Measurements from ENCODE around the gene PTPRJ. TPM values are rescaled to one million over a fixed set of nuclear protein-coding genes. Genes with fewer than 3 reads are reported as not detected.

Gene PTPRJ
- total RNA-seq, 1 experiment from 2014 or later = 10.5 TPM

DNA sequence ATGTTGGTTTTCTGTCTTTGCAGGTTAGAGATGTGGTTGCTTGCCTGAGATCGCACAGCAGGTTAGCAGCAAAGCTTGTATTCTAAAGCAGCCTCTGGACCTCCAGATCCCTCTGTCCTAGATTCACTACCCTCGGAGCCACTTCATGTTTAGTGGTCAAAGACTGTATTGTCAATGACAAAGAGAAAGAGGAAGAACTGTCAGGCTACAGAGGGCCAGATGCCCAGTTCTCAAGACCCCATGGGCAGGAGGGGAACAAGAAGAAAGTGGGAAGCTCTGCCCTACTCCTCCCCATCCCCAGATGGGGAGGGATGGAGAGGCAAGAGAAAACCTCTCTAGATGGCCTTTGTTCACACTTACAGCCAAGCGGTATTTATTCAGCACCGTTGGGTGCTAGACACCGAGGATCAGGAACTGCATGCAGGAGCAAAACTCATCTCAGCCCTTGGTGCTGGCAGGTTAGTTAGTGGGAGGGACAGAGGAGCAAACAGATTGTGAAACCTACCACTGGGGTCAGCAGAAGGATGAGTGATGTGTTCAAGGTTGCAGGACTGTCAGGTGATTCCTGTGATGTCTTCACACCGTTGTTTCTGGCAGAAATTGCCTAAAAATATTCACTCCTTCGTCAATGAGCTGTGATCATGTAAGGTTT, 38.3 kb upstream of the PTPRJ start:
- no peaks in the 10 kb centered on the region for H3K9me3 ChIP-seq (ENCODE audit: low read length)
- TF ChIP-seq EZH2 (IDR thresholded peaks at IDR 0.05; ENCODE audit: low read length, unreplicated experiment) (no peak), CTCF (conservative IDR thresholded peaks at IDR 0.05; ENCODE audit: low read depth, low read length) (no peak), EZH2phosphoT487 (IDR thresholded peaks at IDR 0.05; ENCODE audit: borderline replicate concordance, low read length) (no peak)
- ATAC-seq (no peak), DNase-seq (no peak)
- H3K4me3 ChIP-seq (ENCODE audit: low read length) = no peak overlapping the region
- no peaks in the 10 kb centered on the region for H3K79me2 ChIP-seq (ENCODE audit: low read length)
- POLR2A ChIA-PET (ENCODE audit: unreplicated experiment) = no interaction called here
- no peak overlapping the region for H2AFZ ChIP-seq (ENCODE audit: low read length)
- intact Hi-C loops (cut with micrococcal nuclease) = no loop called here
- H3K4me1 ChIP-seq (ENCODE audit: insufficient read depth, low read length) = peaks cover 34% of the 10 kb centered on the region
- no peaks in the 10 kb centered on the region for H4K20me1 ChIP-seq (ENCODE audit: low read length)
- H3F3A ChIP-seq (ENCODE audit: low read length, unreplicated experiment) = no peaks in the 10 kb centered on the region
- H3K9me2 ChIP-seq (replicated peaks; ENCODE audit: low read length) = no peaks in the 10 kb centered on the region
- no TSS peak for BruUV-seq (replicated peaks)
- CTCF ChIA-PET = no interaction called here
- no peak overlapping the region for H3K27ac ChIP-seq (ENCODE audit: low read length)
- H3K4me2 ChIP-seq (ENCODE audit: low read length) = no peak overlapping the region
- no peak overlapping the region for H3K9ac ChIP-seq (ENCODE audit: low read length)
- H3K27me3 ChIP-seq (ENCODE audit: low read length) = no peaks in the 10 kb centered on the region
- H3K36me3 ChIP-seq (ENCODE audit: low read depth, low read length) = no peaks in the 10 kb centered on the region

DNA sequence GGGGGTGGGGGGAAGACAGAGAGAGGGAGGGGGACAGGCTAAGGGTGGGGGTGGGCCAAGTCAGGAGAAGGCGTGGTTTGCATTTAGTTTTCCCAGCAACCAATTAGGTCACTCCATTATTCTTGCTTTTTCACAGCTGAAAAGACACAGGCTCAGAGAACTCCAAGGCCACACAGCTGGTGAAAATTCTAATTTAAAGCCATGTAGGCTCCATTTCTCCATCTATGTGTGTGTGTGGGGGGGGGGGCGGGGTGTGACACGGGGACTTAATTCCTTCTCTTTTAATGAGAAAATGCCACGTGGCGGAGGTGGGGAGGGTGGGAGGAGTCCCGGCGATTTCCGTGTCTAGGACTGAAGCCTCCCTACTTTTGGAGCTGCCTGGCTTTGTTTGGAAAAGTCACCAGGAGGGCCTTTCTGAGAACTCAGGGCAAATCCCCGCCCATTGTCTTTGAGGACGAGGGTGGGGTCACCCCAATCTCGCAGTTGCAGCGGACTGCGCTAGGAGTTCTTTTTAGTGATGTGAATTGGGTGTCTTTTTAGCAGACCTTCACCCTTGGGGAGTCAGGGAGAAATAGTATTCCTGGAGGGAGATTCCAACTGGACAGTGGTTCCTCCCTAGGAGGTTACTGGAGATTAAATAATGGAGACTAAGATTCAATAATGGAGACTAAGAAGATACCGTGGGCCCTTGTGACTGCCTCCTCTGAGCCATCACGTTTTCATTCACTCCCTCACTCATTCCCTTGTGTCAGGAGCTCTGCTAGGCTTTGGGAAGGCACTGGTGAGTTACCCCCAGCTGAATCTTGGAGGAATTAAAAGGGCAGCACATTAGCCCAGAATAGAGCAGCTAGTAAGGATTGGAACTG, 36.4 kb upstream of the PTPRJ start:
- no peaks in the 10 kb centered on the region for H4K20me1 ChIP-seq (ENCODE audit: low read length)
- no peak for ATAC-seq
- no TSS peak for BruUV-seq (replicated peaks)
- no peak overlapping the region for H3K9ac ChIP-seq (ENCODE audit: low read length)
- no peak overlapping the region for H3K4me3 ChIP-seq (ENCODE audit: low read length)
- no peaks in the 10 kb centered on the region for H3K9me3 ChIP-seq (ENCODE audit: low read length)
- CTCF ChIA-PET = interaction anchor here (0.7 kb wide), 1 partner anchor 14 kb away, joined by 3 read pairs; no protein-coding TSS in a partner anchor
- H3K27me3 ChIP-seq (ENCODE audit: low read length) = no peaks in the 10 kb centered on the region
- peaks cover 38% of the 10 kb centered on the region for H3K4me1 ChIP-seq (ENCODE audit: insufficient read depth, low read length)
- H3K36me3 ChIP-seq (ENCODE audit: low read depth, low read length) = no peaks in the 10 kb centered on the region
- no peaks in the 10 kb centered on the region for H3F3A ChIP-seq (ENCODE audit: low read length, unreplicated experiment)
- H2AFZ ChIP-seq (ENCODE audit: low read length) = no peak overlapping the region
- TF ChIP-seq EZH2 (IDR thresholded peaks at IDR 0.05; ENCODE audit: low read length, unreplicated experiment) (no peak), EZH2phosphoT487 (IDR thresholded peaks at IDR 0.05; ENCODE audit: borderline replicate concordance, low read length) (no peak), CTCF (conservative IDR thresholded peaks at IDR 0.05; ENCODE audit: low read depth, low read length) (no peak)
- no peaks in the 10 kb centered on the region for H3K9me2 ChIP-seq (replicated peaks; ENCODE audit: low read length)
- H3K27ac ChIP-seq (ENCODE audit: low read length) = peak overlapping the region; percentile 28; the same call in 1 of the 2 replicates
- H3K4me2 ChIP-seq (ENCODE audit: low read length) = no peak overlapping the region
- DNase-seq = no peak
- POLR2A ChIA-PET (ENCODE audit: unreplicated experiment) = interaction anchor here (0.7 kb wide), 1 partner anchor 1628 kb away, joined by 15 read pairs; no protein-coding TSS in a partner anchor
- intact Hi-C loops (cut with micrococcal nuclease) = no loop called here
- no peaks in the 10 kb centered on the region for H3K79me2 ChIP-seq (ENCODE audit: low read length)
